ENCODE results near the gene CAVIN1. TPM values are rescaled to one million over a fixed set of nuclear protein-coding genes. Genes with fewer than 3 reads are reported as not detected.
A peak's percentile ranks its signal among the peaks of the same experiment; 100 is the strongest.
"Not testable (repeated sequence)": the region's sequence is repeated elsewhere in the genome, so short reads cannot be mapped to it uniquely, and the experiment has no call there.

Gene CAVIN1
- polyA plus RNA-seq, 3 donors = 30.4 to 517 (median 414) TPM

GRCh38 chr17:42389135-42389417 is 34.0 kb downstream of the CAVIN1 start:
- H3K27ac ChIP-seq (ENCODE audit: low read depth, low read length) = peak overlapping the region; percentile 63
- 0 to 1% (median 1%) methylated on average over 11 of the region's 11 CpGs for WGBS, 3 donors

DNA sequence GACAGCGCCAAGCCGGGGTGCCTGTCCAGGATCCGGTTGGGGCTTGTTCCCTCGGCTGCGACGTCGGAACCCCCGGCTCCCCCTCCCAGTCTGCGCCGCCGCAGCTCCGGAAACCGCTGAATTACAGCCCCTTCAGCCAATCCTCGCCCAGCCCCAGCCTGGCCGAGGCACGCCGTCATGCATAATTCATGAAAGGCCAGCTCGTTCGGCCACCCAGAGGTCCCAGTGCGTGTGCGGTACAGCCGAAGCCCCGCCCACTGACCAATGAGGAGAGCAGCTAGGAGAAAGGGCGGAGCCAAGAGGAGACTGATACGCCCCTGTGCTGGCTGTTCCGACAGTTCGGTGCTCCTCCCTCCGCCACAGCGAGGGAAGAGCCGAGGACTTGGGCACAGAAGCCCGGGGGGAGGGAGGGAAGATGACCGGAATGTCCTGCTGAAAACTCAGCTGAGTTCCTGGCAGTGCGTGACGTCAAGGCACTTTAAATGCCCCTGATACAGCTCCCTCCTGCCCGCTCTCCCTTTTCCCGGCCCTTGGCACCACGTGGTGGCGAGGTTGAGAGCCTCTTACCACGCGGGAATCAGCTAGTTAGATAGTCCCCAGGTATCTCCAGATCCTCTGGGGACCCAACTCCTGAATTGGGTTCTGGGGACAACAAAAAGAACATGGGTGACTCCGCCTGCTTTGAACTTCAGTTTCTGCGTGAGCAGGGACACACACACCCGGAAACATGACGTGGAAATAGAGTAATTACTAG is 34.5 kb downstream of the CAVIN1 start, which contains the start of gene STAT3:
STAT3 (minus strand) TSS at position 62 of the 754 bp plus-strand sequence. CDS start 39,926 bp downstream, outside the sequence.
- WGBS, 3 donors = 0 to 1% (median 0%) methylated on average over 41 to 44 of the region's 44 CpGs
- peak within 1 kb of the TSS; percentile 100 for H3K27ac ChIP-seq (ENCODE audit: low read depth, low read length)

DNA sequence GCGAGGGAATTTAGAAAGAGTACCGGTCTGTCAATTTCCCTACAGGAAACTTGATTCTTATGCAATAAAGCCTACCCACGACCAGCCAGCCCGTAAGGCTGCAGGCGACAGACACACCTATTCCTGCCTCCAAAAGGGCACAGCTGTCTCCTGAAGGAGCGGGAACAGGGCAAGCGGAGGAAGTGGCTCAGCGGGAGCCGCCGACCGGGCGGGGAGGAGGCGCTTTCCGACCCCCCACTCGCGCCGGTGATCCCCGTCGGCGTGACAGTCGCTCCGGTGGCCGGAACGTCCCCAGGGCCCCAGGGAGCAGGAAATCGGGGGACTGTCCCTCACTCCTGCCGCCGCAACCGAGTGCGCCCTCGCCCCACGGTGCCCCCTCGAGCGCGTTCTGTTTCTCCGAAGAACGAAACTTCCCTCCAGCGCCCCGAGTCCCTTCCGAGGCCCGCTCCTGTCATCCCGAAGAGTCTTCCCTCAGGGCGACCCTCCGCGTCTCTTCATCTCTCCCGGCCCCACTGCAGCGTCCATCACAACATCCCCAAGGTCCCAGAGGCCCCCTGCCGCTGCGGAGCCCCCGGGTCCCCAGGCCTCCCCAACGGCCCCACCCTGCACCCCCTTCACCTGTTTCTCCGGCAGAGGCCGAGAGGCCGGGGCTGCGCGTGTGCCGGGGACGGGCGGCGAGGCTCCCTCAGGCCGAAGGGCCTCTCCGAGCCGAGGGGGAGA is 35.2 kb downstream of the CAVIN1 start:
- H3K27ac ChIP-seq (ENCODE audit: low read depth, low read length) = peak overlapping the region; percentile 100
- WGBS, 3 donors = 0 to 1% (median 1%) methylated on average over 42 to 62 of the region's 62 CpGs

- WGBS, 3 donors = 1 to 2% (median 1%) methylated on average over 8 of the region's 8 CpGs
- peak overlapping the region; percentile 100 for H3K27ac ChIP-seq (ENCODE audit: low read depth, low read length)
Observed at GRCh38 chr17:42386777-42387657, 36.0 kb downstream of the CAVIN1 start.

DNA sequence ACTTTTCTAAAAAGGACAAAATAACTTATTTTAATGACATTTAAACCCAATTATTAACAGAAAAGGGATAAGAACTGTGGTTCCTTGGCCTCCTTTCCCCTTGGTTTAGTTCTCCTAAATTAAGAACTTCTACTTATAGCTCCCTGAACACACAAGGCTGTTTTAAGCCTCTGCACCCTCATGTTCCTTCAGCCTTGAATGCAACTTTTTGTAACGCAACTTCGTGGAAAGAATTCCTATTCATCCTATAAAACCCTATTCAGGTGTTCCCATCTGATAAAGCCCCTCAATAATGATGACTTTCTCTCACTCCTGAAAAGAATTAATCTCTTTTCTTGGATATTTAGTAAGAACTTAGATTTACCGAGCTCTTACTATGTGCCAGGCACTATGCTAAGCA is 41.2 kb downstream of the CAVIN1 start:
- no peak overlapping the region for H3K27ac ChIP-seq (ENCODE audit: low read depth, low read length)
- WGBS, 3 donors = 73 to 82% (median 75%) methylated on average over 3 of the region's 3 CpGs

GRCh38 chr17:42380935-42381334 is 42.1 kb downstream of the CAVIN1 start:
- no peak overlapping the region for H3K27ac ChIP-seq (ENCODE audit: low read depth, low read length)
- WGBS, 3 donors = 83 to 84% (median 84%) methylated on average over 3 of the region's 3 CpGs

- WGBS, 3 donors = 2 to 5% (median 5%) methylated on average over 6 of the region's 6 CpGs
- no peak overlapping the region for H3K27ac ChIP-seq (ENCODE audit: low read depth, low read length)
Observed at GRCh38 chr17:42378959-42379594, 44.0 kb downstream of the CAVIN1 start.

GRCh38 chr17:42378359-42378958 is 44.6 kb downstream of the CAVIN1 start:
- no peak overlapping the region for H3K27ac ChIP-seq (ENCODE audit: low read depth, low read length)
- 35 to 57% (median 51%) methylated on average over 10 of the region's 10 CpGs for WGBS, 3 donors

DNA sequence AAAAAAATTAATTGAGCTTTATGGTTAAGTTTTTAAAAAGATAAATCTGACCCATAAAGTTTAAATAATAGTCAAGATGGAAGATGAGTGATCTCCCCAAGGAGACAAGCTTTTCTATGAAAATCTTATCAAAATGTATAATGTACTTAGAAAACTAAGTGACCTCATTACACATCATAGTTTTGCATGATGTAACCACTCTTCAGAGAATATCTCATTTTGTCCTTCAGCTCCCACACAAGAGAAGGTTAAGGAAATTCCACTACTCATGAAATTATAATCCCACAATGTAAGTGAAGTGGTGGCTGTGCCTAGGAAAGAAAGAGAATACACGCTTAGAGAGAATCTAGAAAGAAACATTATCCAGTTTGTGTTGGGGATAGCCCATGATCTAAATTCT is 49.2 kb downstream of the CAVIN1 start:
- no peak overlapping the region for H3K27ac ChIP-seq (ENCODE audit: low read depth, low read length)
- 94 to 97% (median 95%) methylated on average over 1 of the region's 1 CpG for WGBS, 3 donors

DNA sequence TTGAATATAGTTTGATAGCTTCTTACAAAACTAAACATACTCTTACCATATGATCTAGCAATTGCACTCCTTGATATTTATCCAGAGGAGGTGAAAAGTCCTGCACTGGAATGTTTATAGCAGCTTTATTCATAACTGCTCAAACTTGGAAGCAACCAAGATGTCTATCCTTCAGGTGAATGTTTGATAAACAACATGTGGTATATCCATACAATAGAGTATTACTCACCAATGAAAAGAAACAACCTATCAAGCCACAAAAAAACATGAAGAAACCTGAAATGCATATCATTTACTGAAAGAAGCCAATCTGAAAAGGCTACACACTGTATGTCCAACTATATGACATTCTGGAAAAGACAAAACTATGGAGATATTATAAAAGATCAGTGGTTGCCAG is 50.9 kb downstream of the CAVIN1 start:
- no peak overlapping the region for H3K27ac ChIP-seq (ENCODE audit: low read depth, low read length)

DNA sequence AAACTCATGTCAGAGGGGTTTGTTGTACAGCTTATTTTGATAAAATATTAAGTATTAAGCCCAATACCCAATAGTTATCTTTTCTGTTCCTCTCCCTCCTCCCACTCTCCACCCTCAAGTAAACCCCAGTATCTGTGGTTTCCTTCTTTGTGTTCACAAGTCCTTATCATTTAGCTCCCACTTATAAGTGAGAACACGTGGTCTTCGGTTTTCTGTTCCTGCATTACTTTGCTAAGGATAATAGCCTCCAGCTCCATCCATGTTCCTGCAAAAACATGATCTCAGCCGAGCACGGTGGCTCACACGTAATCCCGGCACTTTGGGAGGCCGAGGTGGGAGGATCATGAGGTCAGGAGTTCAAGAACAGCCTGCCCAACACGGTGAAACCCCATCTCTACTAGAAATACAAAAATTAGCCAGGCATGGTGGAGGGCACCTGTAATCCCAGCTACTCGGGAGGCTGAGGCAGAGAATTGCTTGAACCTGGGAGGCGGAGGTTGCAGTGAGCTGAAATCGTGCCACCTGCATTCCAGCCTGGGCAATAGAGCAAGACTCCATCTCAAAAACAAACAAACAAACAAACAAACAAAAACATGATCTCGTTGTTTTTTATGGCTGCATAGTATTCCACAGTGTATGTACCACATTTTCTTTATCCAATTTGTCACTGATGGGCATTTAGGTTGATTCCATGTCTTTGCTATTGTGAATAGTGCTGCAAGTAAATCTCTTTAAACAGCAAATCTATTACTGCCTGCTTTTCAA is 54.1 kb downstream of the CAVIN1 start:
- H3K27ac ChIP-seq (ENCODE audit: low read depth, low read length) = not testable (repeated sequence)
- WGBS, 3 donors = 75 to 81% (median 75%) methylated on average over 12 of the region's 12 CpGs

DNA sequence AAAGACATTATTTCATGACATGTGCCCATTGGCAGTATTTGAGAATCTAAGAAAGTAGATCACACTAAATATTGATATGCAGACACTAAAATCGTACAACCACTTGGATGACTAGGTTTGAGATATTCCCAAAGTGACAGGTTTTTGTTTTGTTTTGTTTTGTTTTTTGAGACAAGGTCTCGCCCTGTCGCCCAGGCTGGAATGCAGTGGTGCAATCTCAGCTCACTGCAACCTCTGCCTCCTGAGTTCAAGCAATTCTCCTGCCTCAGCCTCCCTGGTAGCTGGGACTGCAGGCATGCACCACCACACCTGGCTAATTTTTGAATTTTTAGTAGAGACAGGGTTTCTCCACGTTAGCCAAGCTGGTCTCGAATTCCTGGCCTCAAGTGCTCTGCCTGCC is 54.7 kb downstream of the CAVIN1 start:
- 69 to 85% (median 80%) methylated on average over 5 of the region's 5 CpGs for WGBS, 3 donors
- H3K27ac ChIP-seq (ENCODE audit: low read depth, low read length) = not testable (repeated sequence)

DNA sequence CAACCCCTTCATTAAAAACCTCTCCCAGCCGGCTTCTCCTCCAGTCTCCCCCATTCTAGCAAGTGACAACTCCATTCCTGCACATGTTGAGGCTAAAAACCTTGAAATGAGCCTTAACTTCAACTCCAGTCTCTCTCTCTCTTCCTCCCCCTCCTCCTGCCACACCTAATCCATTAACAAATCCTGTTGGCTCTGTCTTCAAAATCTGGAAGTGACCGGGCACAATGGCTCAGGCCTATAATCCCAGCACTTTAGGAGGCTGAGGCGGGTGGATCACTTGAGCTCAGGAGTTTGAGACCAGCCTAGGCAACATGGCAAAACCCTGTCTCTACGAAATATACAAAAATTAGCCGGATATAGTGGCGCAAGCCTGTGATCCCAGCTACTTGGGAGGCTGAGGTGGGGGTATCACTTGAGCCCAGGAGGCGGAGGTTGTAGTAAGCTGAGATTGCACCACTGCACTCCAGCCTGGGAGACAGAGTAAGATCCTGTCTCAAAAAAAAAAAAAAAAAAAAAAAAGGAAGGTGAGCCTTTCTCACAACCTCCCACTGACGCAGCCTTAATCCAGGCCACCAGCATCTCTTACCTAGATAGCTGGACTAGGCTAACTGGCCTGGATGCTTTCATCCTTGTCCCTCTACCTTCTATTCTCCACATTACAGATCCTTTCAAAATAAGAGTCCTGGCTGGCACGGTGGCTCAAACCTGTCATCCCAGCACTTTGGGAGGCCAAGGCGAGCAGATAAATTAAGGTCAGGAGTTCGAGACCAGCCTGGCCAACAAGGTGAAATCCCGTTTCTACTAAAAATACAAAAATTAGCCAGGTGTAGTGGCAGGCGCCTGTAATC is 56.7 kb downstream of the CAVIN1 start:
- WGBS, 3 donors = 66 to 83% (median 72%) methylated on average over 13 of the region's 13 CpGs
- not testable (repeated sequence) for H3K27ac ChIP-seq (ENCODE audit: low read depth, low read length)

DNA sequence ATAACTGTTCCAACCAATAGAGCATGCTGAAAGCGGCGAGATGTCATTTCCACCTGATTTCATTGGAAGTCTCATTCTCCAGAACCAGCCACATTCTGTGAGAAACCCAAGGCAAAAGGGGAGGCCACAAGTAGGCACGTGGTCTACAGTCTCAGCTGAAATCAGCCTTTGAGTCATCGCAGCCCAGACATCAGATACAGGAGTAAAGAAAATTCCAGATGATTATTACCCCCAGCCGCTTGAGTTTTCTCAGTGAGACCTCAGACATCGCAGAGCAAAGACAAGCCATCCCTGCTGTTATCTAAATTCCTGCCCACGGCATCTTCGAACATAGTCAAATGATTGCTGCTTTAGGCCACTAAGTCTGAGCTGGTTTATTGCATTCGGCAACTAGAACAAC is 57.9 kb downstream of the CAVIN1 start:
- 83 to 89% (median 87%) methylated on average over 9 of the region's 9 CpGs for WGBS, 3 donors
- H3K27ac ChIP-seq (ENCODE audit: low read depth, low read length) = no peak overlapping the region

GRCh38 chr17:42363767-42364585 is 59.1 kb downstream of the CAVIN1 start:
- WGBS, 3 donors = 58 to 75% (median 63%) methylated on average over 7 of the region's 7 CpGs
- H3K27ac ChIP-seq (ENCODE audit: low read depth, low read length) = no peak overlapping the region

- no peak overlapping the region for H3K27ac ChIP-seq (ENCODE audit: low read depth, low read length)
- 84 to 100% (median 93%) methylated on average over 1 of the region's 1 CpG for WGBS, 3 donors
Observed at GRCh38 chr17:42363231-42363630, 59.8 kb downstream of the CAVIN1 start.

Data from adipose tissue (tissue), 3 donors.